Thyroid gland (tissue), 4 donors: ENCODE measurements around the gene TENT4A.

Source experiments
- CTCF ChIP-seq, 6 experiments: fragments of 200-600 bp in 3 of 6; fragments of 450-650 bp in 3 of 6; sonication (generic) in 3 of 6; IDR thresholded peaks; one replicate each; pipeline ENCODE4 v1.5.1; 2016 to 2019; ENCODE audit warnings: antibody characterized with exemption in 6 of 6, mild to moderate bottlenecking in 2 of 6, inconsistent platforms in 1 of 6, moderate library complexity in 1 of 6
- POLR2A ChIP-seq, 2 donors: fragments of 450-650 bp; IDR thresholded peaks; one replicate each; pipeline ENCODE4 v1.6.1; 2017; ENCODE audit warnings: antibody characterized with exemption in 2 of 2, mild to moderate bottlenecking in 2 of 2, moderate library complexity in 1 of 2

- TF ChIP-seq CTCF (IDR thresholded peaks at IDR 0.05) = no peak
- TF ChIP-seq POLR2A (IDR thresholded peaks at IDR 0.05) = no peak
Observed at GRCh38 chr5:6719417-6719816, 6.2 kb downstream of the TENT4A start.
